Esophagus mucosa (tissue), 1 donor: ENCODE measurements around the gene TMEM258. TPM values are rescaled to one million over a fixed set of nuclear protein-coding genes. Genes with fewer than 3 reads are reported as not detected.
A peak's percentile ranks its signal among the peaks of the same experiment; 100 is the strongest.

ENCODE experiments used
- ATAC-seq: fragments of 200-7000 bp; cut with Tn5 transposase; one replicate; pipeline ENCODE4 v1.9.1; 2020
- total RNA-seq: library from RNA; stranded (reverse); gene quantifications from one replicate; pipeline ENCODE4 v1.2.4, GENCODE V29; 2023
- donor health status: DM: yes; HTN: yes; CAD: no.

TMEM258 gene
- total RNA-seq, 1 donor from 2014 or later, result 90.9 TPM

- ATAC-seq, result no peak
These were observed 35.8 kb downstream of the TMEM258 start for GRCh38 chr11:61756452-61757212.

- ATAC-seq, result no peak
These were observed 36.3 kb downstream of the TMEM258 start for GRCh38 chr11:61756147-61756451.

GRCh38 chr11:61754534-61755482 is 37.6 kb downstream of the TMEM258 start:
- ATAC-seq, result no peak

- ATAC-seq, result no peak
These were observed 38.7 kb downstream of the TMEM258 start for GRCh38 chr11:61753672-61754071.

GRCh38 chr11:61752925-61753521 is 39.4 kb downstream of the TMEM258 start:
- no peak for ATAC-seq

- ATAC-seq, result peak; percentile 38
These were observed 40.1 kb downstream of the TMEM258 start, which contains the start of gene MYRF for GRCh38 chr11:61752117-61752924. MYRF (plus strand) TSS chr11:61752636; CDS start chr11:61752745, 109 bp downstream.

GRCh38 chr11:61751384-61751783 is 41.0 kb downstream of the TMEM258 start:
- no peak for ATAC-seq

- ATAC-seq, result no peak
These were observed 41.6 kb downstream of the TMEM258 start for GRCh38 chr11:61750631-61751273.

- no peak for ATAC-seq
These were observed 42.7 kb downstream of the TMEM258 start for GRCh38 chr11:61749591-61750217.

- no peak for ATAC-seq
These were observed 44.5 kb downstream of the TMEM258 start for GRCh38 chr11:61747967-61748285.

- peak; percentile 74 for ATAC-seq
These were observed 45.0 kb downstream of the TMEM258 start for GRCh38 chr11:61747192-61747966.

GRCh38 chr11:61746442-61747191 is 45.8 kb downstream of the TMEM258 start:
- no peak for ATAC-seq

GRCh38 chr11:61745781-61746441 is 46.5 kb downstream of the TMEM258 start:
- ATAC-seq, result no peak

- no peak for ATAC-seq
These were observed 47.7 kb downstream of the TMEM258 start for GRCh38 chr11:61744609-61745156.

GRCh38 chr11:61744181-61744580 is 48.2 kb downstream of the TMEM258 start:
- ATAC-seq, result no peak

- ATAC-seq, result no peak
These were observed 48.8 kb downstream of the TMEM258 start for GRCh38 chr11:61743486-61744095.

GRCh38 chr11:61742391-61742790 is 50.0 kb downstream of the TMEM258 start:
- ATAC-seq, result peak; percentile 75

- ATAC-seq, result no peak
These were observed 52.4 kb downstream of the TMEM258 start for GRCh38 chr11:61739966-61740365.

- no peak for ATAC-seq
These were observed 53.0 kb downstream of the TMEM258 start for GRCh38 chr11:61739413-61739812.
